Mesothelial cell of epicardium (in vitro differentiated cells): ENCODE measurements around the gene FXYD1. TPM values are rescaled to one million over a fixed set of nuclear protein-coding genes. Genes with fewer than 3 reads are reported as not detected.

Experiments used
- DNase-seq, 2 experiments: peaks; one replicate each; pipeline ENCODE4 v3.0.0; 2021; ENCODE audit warnings: low spot score in 2 of 2; ENCODE audit not compliant: unreplicated experiment in 2 of 2
- H3K27ac Mint-ChIP-seq: 2 replicates; pipeline ENCODE4 v1.8.0; 2021; ENCODE audit warnings: mixed read lengths
- H3K27me3 Mint-ChIP-seq: 2 replicates; pipeline ENCODE4 v1.8.0; 2021; ENCODE audit warnings: low read depth, mixed read lengths
- H3K36me3 Mint-ChIP-seq: 2 replicates; pipeline ENCODE4 v1.8.0; 2021; ENCODE audit warnings: mixed read lengths
- H3K4me1 Mint-ChIP-seq: 2 replicates; pipeline ENCODE4 v1.8.0; 2021; ENCODE audit warnings: mixed read lengths
- H3K4me3 Mint-ChIP-seq: 2 replicates; pipeline ENCODE4 v1.8.0; 2021; ENCODE audit warnings: mild to moderate bottlenecking, moderate library complexity, mixed read lengths
- H3K9me3 Mint-ChIP-seq: 2 replicates; pipeline ENCODE4 v1.8.0; 2021; ENCODE audit warnings: mixed read lengths
- total RNA-seq: library from RNA; stranded (reverse); gene quantifications from 3 replicates; pipeline ENCODE4 v1.2.1, GENCODE V29; 2021
- TF ChIP-seq, protein P1 (sequence below): fragments of 200-600 bp; sonication (generic); IDR thresholded peaks from one replicate; pipeline ENCODE4 v1.5.0; 2021; ENCODE audit warnings: antibody characterized with exemption; ENCODE audit not compliant: unreplicated experiment

FXYD1 gene
- total RNA-seq, result 2.8 to 4.3 TPM (median 3.6 TPM) in 3 replicates

DNA sequence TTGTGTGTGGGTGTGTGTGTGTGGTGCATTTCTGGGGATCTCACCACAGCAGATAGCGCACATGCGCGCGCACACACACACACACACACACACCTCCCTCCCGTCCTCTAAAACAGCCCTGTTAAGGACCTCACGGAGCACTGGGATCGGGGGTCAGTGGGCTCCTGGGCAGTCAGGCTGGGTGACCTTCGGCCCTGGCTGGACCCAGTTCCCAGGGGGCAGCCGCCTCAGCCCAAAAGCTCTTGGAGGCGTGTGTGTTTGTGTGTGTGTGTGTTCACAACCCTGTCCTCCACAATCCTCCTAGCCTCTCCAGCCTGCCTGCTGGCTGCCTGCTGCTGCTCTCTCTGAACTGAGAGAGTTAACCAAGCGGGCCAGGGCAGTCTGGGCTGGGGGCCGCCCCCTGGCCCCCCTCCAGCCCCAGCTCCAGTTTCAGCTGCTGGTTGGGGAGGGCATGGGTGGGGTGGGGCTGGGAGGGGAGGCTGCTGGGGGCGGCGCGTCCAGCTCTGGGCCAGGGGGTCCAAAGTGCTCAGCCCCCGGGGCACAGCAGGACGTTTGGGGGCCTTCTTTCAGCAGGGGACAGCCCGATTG, at the start of gene FXYD1:
Gene FXYD1 (plus strand): TSS at position 520 of the 588 bp plus-strand sequence. CDS start 1,256 bp downstream, outside the sequence.
- no peaks in the 10 kb centered on the region for H3K9me3 Mint-ChIP-seq
- peaks cover 39% of the 10 kb centered on the region for H3K4me1 Mint-ChIP-seq
- no peak for DNase-seq
- TF ChIP-seq, protein P1, sequence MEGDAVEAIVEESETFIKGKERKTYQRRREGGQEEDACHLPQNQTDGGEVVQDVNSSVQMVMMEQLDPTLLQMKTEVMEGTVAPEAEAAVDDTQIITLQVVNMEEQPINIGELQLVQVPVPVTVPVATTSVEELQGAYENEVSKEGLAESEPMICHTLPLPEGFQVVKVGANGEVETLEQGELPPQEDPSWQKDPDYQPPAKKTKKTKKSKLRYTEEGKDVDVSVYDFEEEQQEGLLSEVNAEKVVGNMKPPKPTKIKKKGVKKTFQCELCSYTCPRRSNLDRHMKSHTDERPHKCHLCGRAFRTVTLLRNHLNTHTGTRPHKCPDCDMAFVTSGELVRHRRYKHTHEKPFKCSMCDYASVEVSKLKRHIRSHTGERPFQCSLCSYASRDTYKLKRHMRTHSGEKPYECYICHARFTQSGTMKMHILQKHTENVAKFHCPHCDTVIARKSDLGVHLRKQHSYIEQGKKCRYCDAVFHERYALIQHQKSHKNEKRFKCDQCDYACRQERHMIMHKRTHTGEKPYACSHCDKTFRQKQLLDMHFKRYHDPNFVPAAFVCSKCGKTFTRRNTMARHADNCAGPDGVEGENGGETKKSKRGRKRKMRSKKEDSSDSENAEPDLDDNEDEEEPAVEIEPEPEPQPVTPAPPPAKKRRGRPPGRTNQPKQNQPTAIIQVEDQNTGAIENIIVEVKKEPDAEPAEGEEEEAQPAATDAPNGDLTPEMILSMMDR, result no peak
- H3K36me3 Mint-ChIP-seq, result no peaks in the 10 kb centered on the region
- H3K27me3 Mint-ChIP-seq, result peaks cover 45% of the 10 kb centered on the region
- H3K27ac Mint-ChIP-seq, result no peak within 1 kb of the TSS
- peak within 1 kb of the TSS; percentile 39 for H3K4me3 Mint-ChIP-seq

DNA sequence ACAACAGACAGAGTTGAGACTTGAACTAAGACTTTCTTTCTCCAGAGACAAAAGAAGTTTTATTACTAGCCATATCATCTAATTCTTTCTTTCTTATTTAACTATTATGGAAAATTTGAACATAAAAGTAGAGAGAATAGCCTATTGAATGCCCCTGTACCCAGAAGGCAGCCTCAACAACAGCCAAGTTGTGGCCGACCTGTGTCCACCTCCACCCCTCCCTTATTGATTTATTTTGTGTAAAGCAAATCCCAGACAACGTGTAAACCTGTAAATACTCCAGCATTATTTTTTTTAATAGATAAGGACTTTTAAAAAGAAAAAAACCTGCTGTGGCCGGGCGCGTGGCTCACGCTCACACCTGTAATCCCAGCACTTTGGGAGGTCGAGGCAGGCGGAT, 49.1 kb upstream of the FXYD1 start:
- no peak for DNase-seq
- TF ChIP-seq, protein P1, result no peak
- Mint-ChIP-seq H3K4me1 (peaks cover 6% of the 10 kb centered on the region), H3K27ac (no peak overlapping the region), H3K27me3 (no peaks in the 10 kb centered on the region), H3K4me3 (no peak overlapping the region), H3K9me3 (no peaks in the 10 kb centered on the region), H3K36me3 (no peaks in the 10 kb centered on the region)

DNA sequence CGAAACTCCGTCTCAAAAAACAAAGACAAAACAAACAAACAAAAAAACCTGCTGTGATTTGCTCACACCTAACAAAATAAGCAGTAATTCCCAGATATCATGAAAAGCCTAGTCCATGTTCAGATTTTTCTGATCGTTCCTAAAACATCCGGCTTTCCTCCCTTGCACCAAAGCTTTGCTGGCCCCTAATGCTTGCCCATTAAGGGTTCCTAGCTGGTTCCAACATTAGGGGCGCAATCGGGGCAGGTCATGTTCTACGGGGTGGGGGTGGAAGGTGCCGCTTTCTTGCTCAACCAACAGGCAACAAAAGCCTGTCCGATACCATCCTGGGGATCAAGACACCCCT, 48.5 kb upstream of the FXYD1 start:
- TF ChIP-seq, protein P1, result no peak
- no peak overlapping the region for H3K4me3 Mint-ChIP-seq
- DNase-seq, result no peak

DNA sequence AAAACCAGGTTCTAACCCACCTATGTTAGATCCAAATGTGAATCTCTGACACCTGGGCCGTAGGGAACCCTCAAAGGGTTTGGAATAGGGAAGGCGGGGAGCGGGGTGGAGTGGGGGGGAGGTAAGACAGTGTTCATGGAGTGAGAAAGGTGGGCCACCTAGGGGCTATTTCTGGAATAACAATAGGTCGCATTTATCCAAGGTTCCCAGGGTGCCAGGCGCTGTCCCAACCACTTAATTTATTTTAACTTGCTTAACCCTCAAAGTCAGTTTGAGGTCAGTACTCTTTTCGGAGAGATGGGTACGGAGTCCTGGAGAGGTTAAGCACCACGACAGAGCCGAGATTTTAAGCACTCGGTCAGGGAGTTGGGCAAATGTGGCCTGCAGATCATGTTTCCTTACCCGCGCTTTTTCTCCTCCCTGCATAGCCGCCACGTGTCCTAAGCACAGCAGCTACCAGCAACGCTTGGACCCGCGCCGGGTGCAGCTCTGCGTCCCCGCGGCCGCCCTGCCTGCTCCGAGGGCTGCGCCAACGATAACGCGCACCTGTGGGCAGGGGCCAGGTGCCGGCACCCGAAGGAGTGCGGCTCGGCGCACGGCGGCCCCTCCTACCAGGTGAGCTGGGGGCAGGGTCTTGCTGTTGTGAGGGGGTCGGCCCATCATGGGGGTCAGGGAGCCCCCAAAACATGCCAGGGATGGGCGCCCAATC, 48.0 kb upstream of the FXYD1 start:
- Mint-ChIP-seq H3K4me1 (peaks cover 6% of the 10 kb centered on the region), H3K36me3 (no peaks in the 10 kb centered on the region), H3K9me3 (no peaks in the 10 kb centered on the region), H3K27ac (no peak overlapping the region), H3K27me3 (no peaks in the 10 kb centered on the region), H3K4me3 (peak overlapping the region; percentile 22)
- peak in 1 of 2 experiments; percentile 50 for DNase-seq
- TF ChIP-seq, protein P1, result peak; percentile 88

More for the DNA sequence above, 48.5 kb upstream of the FXYD1 start:
- no peaks in the 10 kb centered on the region for H3K36me3 Mint-ChIP-seq
- peaks cover 6% of the 10 kb centered on the region for H3K4me1 Mint-ChIP-seq
- H3K27ac Mint-ChIP-seq, result no peak overlapping the region
- H3K27me3 Mint-ChIP-seq, result no peaks in the 10 kb centered on the region
- no peaks in the 10 kb centered on the region for H3K9me3 Mint-ChIP-seq

DNA sequence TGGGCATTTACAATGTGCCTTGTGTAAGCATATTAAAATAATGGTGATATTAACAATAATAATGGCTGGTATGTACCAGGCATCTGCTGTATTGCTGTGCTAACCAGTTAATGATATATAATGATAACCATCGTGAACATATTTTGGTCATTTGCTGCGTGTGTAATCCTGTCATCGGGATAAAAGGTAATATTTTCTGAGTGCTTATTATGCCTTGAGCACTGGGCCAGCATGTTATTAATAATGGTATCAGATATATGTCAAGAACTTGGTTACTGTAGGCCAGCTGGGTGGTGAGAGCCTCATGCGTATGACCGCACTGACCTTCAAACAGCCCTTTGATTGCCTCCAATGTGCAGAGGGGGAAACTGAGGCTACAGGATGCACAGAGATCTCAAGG, 45.2 kb upstream of the FXYD1 start:
- TF ChIP-seq, protein P1, result no peak
- H3K36me3 Mint-ChIP-seq, result no peaks in the 10 kb centered on the region
- no peaks in the 10 kb centered on the region for H3K27me3 Mint-ChIP-seq
- no peak for DNase-seq
- H3K9me3 Mint-ChIP-seq, result no peaks in the 10 kb centered on the region
- no peak overlapping the region for H3K4me3 Mint-ChIP-seq
- H3K27ac Mint-ChIP-seq, result no peak overlapping the region
- H3K4me1 Mint-ChIP-seq, result peaks cover 13% of the 10 kb centered on the region
